SH-SY5Y (cell line): Measurements from ENCODE around the gene SYCE1.

Experiments
- GATA2 ChIP-seq: IDR thresholded peaks from 2 replicates; pipeline ENCODE4 v1.6.1; 2011; ENCODE audit warnings: mild to moderate bottlenecking, low read depth, low read length
- GATA3 ChIP-seq: IDR thresholded peaks from 2 replicates; pipeline ENCODE4 v1.6.1; 2011; ENCODE audit warnings: low read depth, mild to moderate bottlenecking, low read length, moderate library complexity

SYCE1 gene

GRCh38 chr10:133565441-133566294 is at the start of gene SYCE1:
Gene SYCE1, minus strand, starts transcription at chr10:133565583. Its CDS starts 54 bp downstream, at chr10:133565529.
- TF ChIP-seq GATA3: no peak

- TF ChIP-seq GATA2: no peak
- no peak for TF ChIP-seq GATA3
Measured at GRCh38 chr10:133614830-133615580, 49.6 kb upstream of the SYCE1 start.

- TF ChIP-seq GATA3 (no peak), GATA2 (no peak)
Measured at GRCh38 chr10:133613699-133614098, 48.3 kb upstream of the SYCE1 start.

GRCh38 chr10:133611079-133611478 is 45.7 kb upstream of the SYCE1 start:
- TF ChIP-seq GATA3 (no peak), GATA2 (no peak)

GRCh38 chr10:133608855-133609254 is 43.5 kb upstream of the SYCE1 start:
- TF ChIP-seq GATA2: no peak
- no peak for TF ChIP-seq GATA3

GRCh38 chr10:133600657-133601056 is 35.3 kb upstream of the SYCE1 start:
- TF ChIP-seq GATA3 (no peak), GATA2 (no peak)

GRCh38 chr10:133592716-133593115 is 27.3 kb upstream of the SYCE1 start:
- TF ChIP-seq GATA3 (no peak), GATA2 (no peak)

- TF ChIP-seq GATA3: no peak
- no peak for TF ChIP-seq GATA2
Measured at GRCh38 chr10:133590970-133591359, 25.6 kb upstream of the SYCE1 start.

GRCh38 chr10:133590226-133590969 is 25.0 kb upstream of the SYCE1 start:
- no peak for TF ChIP-seq GATA3
- TF ChIP-seq GATA2: no peak

GRCh38 chr10:133568287-133568614 is 2.9 kb upstream of the SYCE1 start:
- TF ChIP-seq GATA3 (no peak), GATA2 (no peak)

GRCh38 chr10:133567609-133568286 is 2.4 kb upstream of the SYCE1 start:
- no peak for TF ChIP-seq GATA2
- TF ChIP-seq GATA3: no peak

- no peak for TF ChIP-seq GATA2
- no peak for TF ChIP-seq GATA3
Measured at GRCh38 chr10:133567119-133567518, 1.7 kb upstream of the SYCE1 start.

GRCh38 chr10:133564816-133565215 is 567 bp downstream of the SYCE1 start:
- TF ChIP-seq GATA3 (no peak), GATA2 (no peak)

GRCh38 chr10:133559216-133559615 is 6.2 kb downstream of the SYCE1 start:
- TF ChIP-seq GATA2 (no peak), GATA3 (no peak)
